GM12878 (cell line): ENCODE results near the gene AFAP1L2. TPM values are rescaled to one million over a fixed set of nuclear protein-coding genes. Genes with fewer than 3 reads are reported as not detected.

Source experiments
- ATAC-seq: fragments of 200-7000 bp; cut with Tn5 transposase; 3 replicates; pipeline ENCODE4 v1.9.1; 2020; ENCODE audit warnings: mild to moderate bottlenecking, moderate library complexity
- BruUV-seq: library from RNA; stranded (reverse); fragments of 400-500 nt; replicated peaks from 2 replicates; lab custom pipeline; 2021; lab: Mats Ljungman, UMichigan
- CTCF ChIA-PET: fragments of 300-600 bp; sonication (Branson Sonifier 250); formaldehyde crosslinking; extraction: SDS; loops from one replicate; lab custom pipeline; 2021; ENCODE audit warnings: inconsistent platforms; lab: Yijun Ruan, JAX
- POLR2A ChIA-PET: fragments of 350-600 bp; formaldehyde crosslinking; extraction: SDS; loops from one replicate; lab custom pipeline; 2021; ENCODE audit warnings: inconsistent platforms; lab: Charles Lee
- RAD21 ChIA-PET: fragments of 300-600 bp; sonication (Branson Sonifier 250); formaldehyde crosslinking; loops from one replicate; lab custom pipeline; 2023; ENCODE audit warnings: antibody characterized with exemption; ENCODE audit not compliant: unreplicated experiment; lab: Charles Lee
- SMC1A ChIA-PET: fragments of 300-600 bp; sonication (Branson Sonifier 250); formaldehyde crosslinking; loops from one replicate; lab custom pipeline; 2023; ENCODE audit not compliant: unreplicated experiment, uncharacterized antibody; lab: Charles Lee
- DNase-seq: peaks from one replicate; pipeline ENCODE4 v3.0.0-alpha.2; 2011; ENCODE audit warnings: low read depth, low spot score
- FAIRE-seq: peaks from 3 replicates; lab custom pipeline; 2011; peaks lifted over from hg19 to GRCh38; lab: Jason Lieb, UNC
- H2AFZ ChIP-seq: 2 replicates; pipeline ENCODE4 v1.6.0; 2011; ENCODE audit warnings: low read depth, low read length, control low read depth; ENCODE audit not compliant: control insufficient read depth
- H3K27ac ChIP-seq: 2 replicates; pipeline ENCODE4 v1.5.1; 2011; ENCODE audit warnings: control low read depth; ENCODE audit not compliant: control insufficient read depth, insufficient read depth
- H3K27me3 ChIP-seq, 2 experiments: replicated peaks in 1 of 2; 2 replicates each; pipeline versions ENCODE4 v1.6.0 to v1.6.1; 2011; ENCODE audit warnings: low read length in 1 of 2; ENCODE audit not compliant: control insufficient read depth in 2 of 2, insufficient read depth in 2 of 2
- H3K36me3 ChIP-seq, 2 experiments: 2 replicates each; pipeline ENCODE4 v1.5.1; 2011; ENCODE audit warnings: low read length in 1 of 2; ENCODE audit not compliant: control insufficient read depth in 2 of 2, insufficient read depth in 2 of 2
- H3K4me1 ChIP-seq: 2 replicates; pipeline ENCODE4 v1.6.1; 2011; ENCODE audit warnings: mild to moderate bottlenecking, low read length, moderate library complexity, mixed read lengths; ENCODE audit not compliant: control insufficient read depth, insufficient read depth
- H3K4me2 ChIP-seq: 2 replicates; pipeline ENCODE4 v1.6.0; 2011; ENCODE audit warnings: control low read depth; ENCODE audit not compliant: control insufficient read depth, insufficient read depth
- H3K4me3 ChIP-seq: fragments of 200-600 bp; sonication (generic); 2 replicates; pipeline ENCODE4 v1.5.1; 2016
- H3K79me2 ChIP-seq: 2 replicates; pipeline ENCODE4 v1.6.0; 2011; ENCODE audit warnings: low read length; ENCODE audit not compliant: control insufficient read depth, insufficient read depth
- H3K9ac ChIP-seq: 2 replicates; pipeline ENCODE4 v1.8.0; 2011; ENCODE audit warnings: low read length, control low read depth, mixed read lengths; ENCODE audit not compliant: control insufficient read depth, insufficient read depth
- H3K9me3 ChIP-seq: replicated peaks from 3 replicates; pipeline ENCODE4 v1.5.1; 2011; ENCODE audit warnings: mild to moderate bottlenecking, low read length; ENCODE audit not compliant: control insufficient read depth, insufficient read depth
- H4K20me1 ChIP-seq: 2 replicates; pipeline ENCODE4 v1.6.0; 2011; ENCODE audit not compliant: control insufficient read depth, insufficient read depth
- BACH1 ChIP-seq: fragments of 450-650 bp; IDR thresholded peaks from 2 replicates; pipeline ENCODE4 v1.6.1; 2017; ENCODE audit warnings: mild to moderate bottlenecking, borderline replicate concordance
- CREB1 ChIP-seq: IDR thresholded peaks from 2 replicates; pipeline ENCODE4 v1.6.1; 2012; ENCODE audit warnings: low read depth, mild to moderate bottlenecking, inconsistent platforms
- EZH2 ChIP-seq: IDR thresholded peaks from 2 replicates; pipeline ENCODE4 v1.6.1; 2012; ENCODE audit warnings: low read depth, mild to moderate bottlenecking, control low read depth, inconsistent platforms, low read length, borderline replicate concordance; ENCODE audit not compliant: control insufficient read depth
- FOXM1 ChIP-seq: IDR thresholded peaks from 2 replicates; pipeline ENCODE4 v1.6.1; 2012; ENCODE audit warnings: low read depth, mild to moderate bottlenecking, inconsistent platforms, low read length, moderate library complexity
- HSF1 ChIP-seq: fragments of 150-350 bp; IDR thresholded peaks from 2 replicates; pipeline ENCODE4 v1.6.1; 2014; ENCODE audit warnings: mild to moderate bottlenecking, low read depth, low read length
- IRF5 ChIP-seq: fragments of 450-650 bp; IDR thresholded peaks from 2 replicates; pipeline ENCODE4 v1.6.1; 2017; ENCODE audit warnings: borderline replicate concordance
- KAT2A ChIP-seq: conservative IDR thresholded peaks from 2 replicates; pipeline ENCODE4 v1.6.1; 2011; ENCODE audit warnings: low read depth, low read length; ENCODE audit not compliant: control insufficient read depth
- LARP7 ChIP-seq: fragments of 450-650 bp; IDR thresholded peaks from 2 replicates; pipeline ENCODE4 v1.6.1; 2017; ENCODE audit warnings: mild to moderate bottlenecking
- MEF2A ChIP-seq: IDR thresholded peaks from 2 replicates; pipeline ENCODE4 v1.6.1; 2011; ENCODE audit warnings: low read depth, mild to moderate bottlenecking, low read length, moderate library complexity; ENCODE audit not compliant: insufficient read depth
- MYC ChIP-seq: IDR thresholded peaks from 2 replicates; pipeline ENCODE4 v1.6.1; 2011; ENCODE audit warnings: mild to moderate bottlenecking, low read length, moderate library complexity, inconsistent platforms; ENCODE audit not compliant: insufficient read depth, insufficient replicate concordance, insufficient read length, severe bottlenecking
- NFXL1 ChIP-seq: fragments of 450-650 bp; IDR thresholded peaks from 2 replicates; pipeline ENCODE4 v1.6.1; 2017; ENCODE audit warnings: antibody characterized with exemption, mild to moderate bottlenecking, borderline replicate concordance
- NR2C2 ChIP-seq: IDR thresholded peaks from 2 replicates; pipeline ENCODE4 v1.6.1; 2011; ENCODE audit warnings: borderline replicate concordance, low read depth; ENCODE audit not compliant: control insufficient read depth, insufficient read length
- RUNX3 ChIP-seq: IDR thresholded peaks from 2 replicates; pipeline ENCODE4 v1.6.1; 2012; ENCODE audit warnings: low read length, inconsistent platforms
- SIN3A ChIP-seq: IDR thresholded peaks from 2 replicates; pipeline ENCODE4 v1.6.1; 2012; ENCODE audit warnings: low read depth, low read length, improper control_type of control experiment
- SIX5 ChIP-seq: IDR thresholded peaks from 2 replicates; pipeline ENCODE4 v1.6.1; 2011; ENCODE audit warnings: mild to moderate bottlenecking, low read depth, low read length, moderate library complexity; ENCODE audit not compliant: severe bottlenecking
- WGBS: methylation state at CpG from one replicate; pipeline ENCODE4 v1.1.6; 2016; ENCODE audit warnings: low lambda C conversion rate; ENCODE audit not compliant: insufficient replicate concordance, insufficient coverage; ENCODE audit errors: missing lambda C conversion rate; 5-methylcytosine and 5-hydroxymethylcytosine counted together
- in situ Hi-C: fragments of 300-500 bp; cut with MboI; formaldehyde crosslinking; loops from 9 replicates; pipeline ENCODE4 v1.14.3; 2018; ENCODE audit warnings: mixed read lengths
- intact Hi-C: fragments of 100-400 bp; cut with micrococcal nuclease; formaldehyde crosslinking; loops from one replicate; pipeline ENCODE4 v1.14.2; 2022; ENCODE audit not compliant: unreplicated experiment
- polyA plus RNA-seq, 11 experiments: library from polyadenylated mRNA; depleted of rRNA in 4 of 11; unstranded in 6 of 11; stranded (reverse) in 5 of 11; fragments of >200 nt; fragmentation: Nextera tagmentation in 4 of 11; fragmentation: Illumina TruSeq in 1 of 11; extraction: Ambion mirVana in 4 of 11; extraction: Trizol in 1 of 11; gene quantifications; 1 replicate in 1 of 11; 2 replicates in 10 of 11; pipeline versions ENCODE4 v1.2.1 to v1.2.3, GENCODE V29; 2011 to 2016; ENCODE audit warnings: inconsistent platforms in 2 of 11, missing spikeins in 2 of 11, low read depth in 1 of 11
- total RNA-seq, 4 experiments: library from RNA; depleted of rRNA in 3 of 4; stranded (reverse); fragments of >200 nt in 3 of 4; fragmentation: Illumina TruSeq in 1 of 4; extraction: Trizol in 1 of 4; gene quantifications; 2 replicates each; pipeline versions ENCODE4 v1.2.1 to v1.2.3, GENCODE V29; 2013 to 2021

The AFAP1L2 gene
- total and polyA plus RNA-seq, 10 of the 15 experiments (the other 5 are each of a cell fraction or from before 2014, with no cell fraction given), result 0.03 to 4.0 (median 0.34) TPM

GRCh38 chr10:114453576-114453975 lies 49.3 kb upstream of the AFAP1L2 start:
- intact Hi-C loops (no loop called here), in situ Hi-C loops (no loop called here)
- WGBS, result 82% methylated on average over 9 of the region's 9 CpGs
- Histone ChIP-seq H3K9ac (no peak overlapping the region), H4K20me1 (no peaks in the 10 kb centered on the region), H3K36me3 (peaks cover 0 to 4% of the 10 kb centered on the region in 2 experiments; a peak in 1 of 4 replicates), H2AFZ (no peak overlapping the region), H3K27ac (no peak overlapping the region), H3K4me1 (no peaks in the 10 kb centered on the region), H3K9me3 (no peaks in the 10 kb centered on the region), H3K27me3 (no peaks in the 10 kb centered on the region), H3K4me2 (no peak overlapping the region), H3K4me3 (no peak overlapping the region), H3K79me2 (no peaks in the 10 kb centered on the region)
- ChIA-PET RAD21 (interaction anchor here (1.9 kb wide), 1 partner anchor 149 kb away, joined by 9 read pairs; no protein-coding TSS in a partner anchor), SMC1A (interaction anchor here (1.1 kb wide), 1 partner anchor 17 kb away, joined by 3 read pairs; no protein-coding TSS in a partner anchor), POLR2A (no interaction called here), CTCF (interaction anchor here (1.1 to 3.2 kb wide), 3 partner anchors 18 to 150 kb away, joined by 3 to 15 read pairs (median 7); no protein-coding TSS in a partner anchor)
- FAIRE-seq (no peak), ATAC-seq (no peak), DNase-seq (no peak)
- BruUV-seq, result no TSS peak
- TF ChIP-seq SIX5, result no peak
- no peak for TF ChIP-seq LARP7
- no peak for TF ChIP-seq CREB1
- no peak for TF ChIP-seq KAT2A
- TF ChIP-seq EZH2, result no peak
- TF ChIP-seq RUNX3, result no peak
- no peak for TF ChIP-seq BACH1
- TF ChIP-seq MEF2A, result no peak
- no peak for TF ChIP-seq MYC
- no peak for TF ChIP-seq SIN3A
- TF ChIP-seq HSF1, result no peak
- no peak for TF ChIP-seq NR2C2
- TF ChIP-seq IRF5, result no peak
- TF ChIP-seq FOXM1, result no peak
- TF ChIP-seq NFXL1, result no peak
